ENCODE data around the gene RANBP9.

Gene RANBP9

DNA sequence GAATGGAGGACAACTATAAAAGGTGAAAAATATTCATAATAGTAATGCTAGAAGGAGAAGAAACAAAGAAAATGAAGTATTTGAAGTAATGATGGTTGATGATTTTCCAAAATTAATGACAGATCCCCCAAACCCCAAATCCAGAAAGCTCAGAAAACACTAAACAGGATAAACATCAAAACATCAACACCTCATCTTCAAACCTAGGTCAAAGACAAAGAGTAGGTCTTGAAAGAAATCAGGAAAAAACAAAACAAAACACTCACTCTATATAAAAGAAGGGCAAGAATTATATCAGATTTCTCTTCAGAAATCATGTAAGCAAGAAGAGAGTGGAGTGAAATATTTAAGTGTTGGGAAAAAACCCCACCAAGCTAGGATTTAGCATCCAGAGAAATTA lies 38.7 kb downstream of the RANBP9 start:
- Histone ChIP-seq H3K27ac (no peak overlapping the region), H4K20me1 (peaks cover 87% of the 10 kb centered on the region), H3K4me2 (no peak overlapping the region), H3K4me3 (no peak overlapping the region), H3K9ac (no peak overlapping the region), H3K36me3 (peaks cover 46% of the 10 kb centered on the region), H3K27me3 (no peaks in the 10 kb centered on the region), H3K4me1 (no peaks in the 10 kb centered on the region), H3K9me3 (peaks cover 64% of the 10 kb centered on the region)
- TF ChIP-seq Cebpa-rat (IDR thresholded peaks at IDR 0.05) = no peak

DNA sequence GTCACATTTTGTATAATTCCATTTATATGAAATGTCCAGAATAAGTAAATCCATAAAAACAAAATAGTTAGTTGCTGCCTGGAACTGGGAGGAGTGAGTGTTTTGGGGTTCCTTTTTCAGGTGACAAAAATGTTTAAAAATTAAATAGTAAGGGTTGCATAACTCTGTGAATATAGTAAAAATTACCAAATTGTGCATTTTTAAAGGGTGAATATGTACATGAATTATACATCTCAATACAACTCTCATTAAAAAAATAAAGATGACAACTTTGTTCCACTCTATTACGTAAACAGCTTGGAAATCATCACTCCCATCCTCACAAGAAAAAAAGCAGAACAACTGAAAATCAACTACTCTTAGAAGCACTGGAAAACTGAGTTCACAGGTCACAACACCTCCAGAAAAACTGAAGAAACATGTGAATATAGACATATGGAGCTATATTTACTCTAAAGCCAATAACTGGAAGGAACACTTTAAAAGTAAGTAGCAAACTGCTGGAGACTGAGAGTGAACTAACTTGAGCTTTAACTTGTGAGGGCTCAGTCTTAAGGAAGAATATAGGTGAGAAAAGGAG lies 40.0 kb downstream of the RANBP9 start:
- Histone ChIP-seq H3K9me3 (peaks cover 52% of the 10 kb centered on the region), H3K4me2 (no peak overlapping the region), H4K20me1 (peaks cover 90% of the 10 kb centered on the region), H3K4me3 (no peak overlapping the region), H3K27ac (no peak overlapping the region), H3K27me3 (no peaks in the 10 kb centered on the region), H3K9ac (no peak overlapping the region), H3K36me3 (peaks cover 42% of the 10 kb centered on the region), H3K4me1 (no peaks in the 10 kb centered on the region)
- no peak for TF ChIP-seq Cebpa-rat (IDR thresholded peaks at IDR 0.05)

DNA sequence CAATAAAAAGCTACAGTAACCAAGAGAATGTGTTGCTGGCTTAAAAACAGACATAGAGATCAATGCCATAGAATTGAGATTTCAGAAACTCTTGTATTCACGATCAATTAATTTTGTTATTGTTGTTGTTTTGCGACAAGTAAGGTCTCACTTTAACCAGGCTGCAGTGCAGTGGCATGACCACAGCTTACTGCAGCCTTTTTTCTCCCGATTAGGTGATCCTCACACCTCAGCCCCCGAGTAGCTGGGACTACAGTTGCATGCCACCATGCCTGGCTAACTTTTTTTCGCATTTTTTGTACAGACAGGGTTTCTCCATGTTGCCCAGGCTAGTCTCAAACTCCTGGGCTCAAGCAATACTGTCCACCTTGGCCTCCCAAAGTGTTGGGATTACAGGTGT lies 42.2 kb downstream of the RANBP9 start:
- Histone ChIP-seq H3K36me3 (peaks cover 36% of the 10 kb centered on the region), H3K27ac (no peak overlapping the region), H3K9me3 (peaks cover 42% of the 10 kb centered on the region), H3K4me2 (no peak overlapping the region), H4K20me1 (peaks cover 91% of the 10 kb centered on the region), H3K9ac (no peak overlapping the region), H3K27me3 (no peaks in the 10 kb centered on the region), H3K4me1 (no peaks in the 10 kb centered on the region), H3K4me3 (no peak overlapping the region)
- TF ChIP-seq Cebpa-rat (IDR thresholded peaks at IDR 0.05) = no peak

DNA sequence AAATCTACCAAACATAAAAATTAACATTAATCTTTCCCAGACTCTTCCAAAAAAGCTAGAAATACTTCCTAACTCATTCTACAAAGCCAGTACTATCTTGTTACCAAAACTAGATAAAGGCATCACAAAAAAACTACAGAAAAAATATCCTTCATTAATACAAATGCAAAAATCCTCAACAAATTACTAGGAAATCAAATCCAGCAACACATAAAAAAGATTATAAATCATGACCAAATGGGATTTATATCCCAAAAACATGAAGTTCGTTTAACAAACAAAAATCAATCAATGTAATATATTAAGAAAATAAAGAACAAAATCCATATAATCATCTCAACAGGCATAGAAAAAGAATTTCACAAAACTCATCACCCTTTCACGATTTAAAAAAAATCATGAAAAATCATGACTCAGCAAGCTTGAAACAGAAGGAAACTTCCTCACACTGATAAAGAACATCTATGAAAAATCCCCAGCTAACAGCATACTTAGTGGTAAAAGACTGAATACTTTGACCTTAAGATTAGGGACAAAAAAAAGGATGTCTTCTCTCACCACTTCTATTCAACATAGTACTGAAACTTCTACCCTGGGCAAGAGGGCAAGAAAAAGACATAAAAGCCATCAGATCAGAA lies 43.2 kb downstream of the RANBP9 start:
- Histone ChIP-seq H3K4me3 (no peak overlapping the region), H3K4me2 (no peak overlapping the region), H3K36me3 (peaks cover 27% of the 10 kb centered on the region), H3K4me1 (no peaks in the 10 kb centered on the region), H3K9me3 (peaks cover 32% of the 10 kb centered on the region), H3K27ac (no peak overlapping the region), H4K20me1 (peaks cover 91% of the 10 kb centered on the region), H3K27me3 (no peaks in the 10 kb centered on the region), H3K9ac (no peak overlapping the region)
- TF ChIP-seq Cebpa-rat (IDR thresholded peaks at IDR 0.05) = no peak

DNA sequence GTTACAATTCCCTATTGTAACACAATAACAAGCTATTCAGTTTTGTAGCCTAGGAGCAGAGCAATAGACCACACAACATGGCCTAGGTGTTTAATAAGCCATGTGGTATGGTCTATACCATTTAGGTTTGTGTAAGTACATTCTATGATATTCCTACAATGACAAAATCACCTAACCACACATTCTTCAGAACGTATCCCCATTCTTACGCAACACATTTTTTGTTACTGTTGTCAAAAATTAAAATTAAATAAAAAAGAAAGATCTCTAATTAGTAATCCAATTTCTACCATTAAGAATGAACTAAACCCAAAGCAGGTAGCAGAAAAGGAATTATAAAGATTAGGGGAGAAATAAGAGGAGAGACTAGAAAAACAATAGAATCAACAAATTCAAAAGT lies 44.0 kb downstream of the RANBP9 start:
- TF ChIP-seq Cebpa-rat (IDR thresholded peaks at IDR 0.05) = no peak; the same call in 1 of the 2 replicates
- Histone ChIP-seq H3K9ac (no peak overlapping the region), H3K27ac (no peak overlapping the region), H3K9me3 (peaks cover 32% of the 10 kb centered on the region), H4K20me1 (peaks cover 91% of the 10 kb centered on the region), H3K4me3 (no peak overlapping the region), H3K4me1 (no peaks in the 10 kb centered on the region), H3K27me3 (no peaks in the 10 kb centered on the region), H3K4me2 (no peak overlapping the region), H3K36me3 (peaks cover 27% of the 10 kb centered on the region)

DNA sequence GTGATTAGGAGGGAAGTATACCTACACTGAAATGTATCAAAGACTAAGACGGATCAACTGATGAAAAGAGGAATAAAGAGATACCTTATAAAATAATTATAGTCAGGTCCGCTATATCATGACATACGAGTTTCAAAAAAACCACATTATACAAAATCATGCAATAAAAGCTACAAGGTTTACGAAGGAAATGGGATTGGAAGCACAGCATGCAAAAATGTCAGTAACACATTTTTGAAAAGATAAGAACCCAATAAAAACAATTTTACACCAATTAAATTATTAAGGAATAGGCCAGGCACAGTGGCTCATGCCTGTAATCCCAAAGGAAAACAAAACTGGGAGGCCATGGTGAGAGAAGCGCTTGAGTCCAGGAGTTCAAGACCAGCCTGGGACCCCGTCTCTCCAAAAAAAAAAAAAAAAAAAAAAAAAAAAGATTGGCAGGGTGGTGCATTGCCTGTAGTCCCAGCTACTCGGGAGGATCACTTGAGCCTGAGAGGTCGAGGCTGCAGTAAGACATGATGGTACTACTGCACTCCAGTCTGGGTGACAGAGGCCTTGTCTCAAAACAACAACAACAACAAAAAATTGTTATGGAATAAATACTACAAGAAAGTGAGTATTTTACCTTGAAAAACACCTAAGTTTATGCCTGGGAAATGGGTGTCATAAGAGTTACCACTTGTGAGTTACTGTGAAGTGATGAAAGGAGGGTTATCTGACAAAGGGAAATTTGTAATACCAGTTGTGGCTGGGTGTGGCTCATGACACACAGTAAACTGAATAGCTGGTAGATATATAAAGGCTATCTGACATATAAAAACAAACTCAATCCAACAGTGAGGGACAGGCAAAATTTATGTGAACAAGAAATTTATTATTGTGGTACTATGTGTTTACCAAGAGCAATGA lies 45.2 kb downstream of the RANBP9 start:
- no peak overlapping the region for H3K9ac ChIP-seq
- no peak overlapping the region for H3K4me2 ChIP-seq

DNA sequence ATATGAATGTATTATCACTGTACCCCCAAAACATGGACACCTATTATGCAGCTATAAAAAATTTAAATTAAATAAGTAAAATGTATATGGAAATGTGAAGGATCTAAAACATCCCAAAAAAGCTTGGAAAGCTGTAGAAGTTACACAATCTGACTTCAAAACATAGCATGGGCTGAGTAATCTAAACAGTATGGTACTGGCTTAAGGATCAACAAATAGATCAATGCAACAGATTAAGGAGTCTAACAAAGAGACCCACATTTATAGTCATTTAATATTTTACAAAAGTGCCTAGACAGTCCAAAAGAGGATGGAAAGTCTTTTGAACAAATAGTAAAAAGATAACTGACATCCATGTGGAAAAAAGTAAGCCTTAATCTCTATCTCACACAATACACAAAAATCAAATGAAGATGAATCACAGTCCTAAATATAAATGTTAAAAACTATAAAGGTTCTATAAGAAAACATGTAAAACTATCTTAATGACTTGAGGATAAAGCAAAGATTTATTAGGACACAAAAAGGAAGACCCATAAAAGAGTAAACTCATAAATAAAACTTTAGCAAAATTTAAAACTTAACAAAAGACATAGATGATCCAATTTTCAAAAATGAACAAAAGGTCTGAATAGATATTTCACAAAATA lies 46.8 kb downstream of the RANBP9 start:
- Histone ChIP-seq H3K4me2 (no peak overlapping the region), H3K9ac (no peak overlapping the region), H3K4me1 (0 out of 2 replicates have a peak, but pooled peaks cover 8% of the 10 kb centered on the region), H3K4me3 (no peak overlapping the region), H3K36me3 (peaks cover 12% of the 10 kb centered on the region), H3K27ac (no peak overlapping the region), H3K9me3 (peaks cover 12% of the 10 kb centered on the region), H3K27me3 (no peaks in the 10 kb centered on the region), H4K20me1 (peaks cover 99% of the 10 kb centered on the region)
- TF ChIP-seq Cebpa-rat (IDR thresholded peaks at IDR 0.05) = no peak

More for the DNA sequence above, 45.2 kb downstream of the RANBP9 start:
- H3K36me3 ChIP-seq = peaks cover 26% of the 10 kb centered on the region
- peaks cover 92% of the 10 kb centered on the region for H4K20me1 ChIP-seq
- TF ChIP-seq Cebpa-rat (IDR thresholded peaks at IDR 0.05) = no peak
- no peaks in the 10 kb centered on the region for H3K27me3 ChIP-seq
- H3K4me1 ChIP-seq = no peaks in the 10 kb centered on the region
- H3K4me3 ChIP-seq = no peak overlapping the region
- no peak overlapping the region for H3K27ac ChIP-seq
- H3K9me3 ChIP-seq = peaks cover 26% of the 10 kb centered on the region

DNA sequence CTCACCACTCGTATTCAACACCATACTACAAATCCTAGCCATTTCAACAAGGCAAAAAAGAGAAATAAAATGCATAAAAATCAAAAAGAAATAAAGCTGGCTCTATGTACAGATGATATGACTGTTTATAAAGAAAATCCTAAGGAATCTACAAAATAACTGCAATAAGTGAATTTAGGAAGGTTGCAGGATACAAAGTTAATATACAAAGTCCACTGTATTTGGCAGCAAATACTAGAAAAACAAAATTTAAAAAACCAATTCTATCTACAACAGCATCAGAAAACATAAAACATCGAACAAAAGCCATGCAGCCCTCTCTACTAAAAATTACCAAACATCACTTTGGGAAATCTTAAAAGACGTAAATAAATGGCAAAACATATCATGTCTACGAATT lies 47.6 kb downstream of the RANBP9 start:
- Histone ChIP-seq H3K27me3 (no peaks in the 10 kb centered on the region), H3K36me3 (peaks cover 5% of the 10 kb centered on the region; the same call in 1 of the 2 replicates), H3K9ac (no peak overlapping the region), H3K9me3 (peaks cover 4% of the 10 kb centered on the region), H4K20me1 (peaks cover 99% of the 10 kb centered on the region), H3K4me3 (no peak overlapping the region), H3K4me2 (no peak overlapping the region), H3K4me1 (peaks cover 16% of the 10 kb centered on the region; the same call in 1 of the 2 replicates), H3K27ac (no peak overlapping the region)
- TF ChIP-seq Cebpa-rat (IDR thresholded peaks at IDR 0.05) = no peak

DNA sequence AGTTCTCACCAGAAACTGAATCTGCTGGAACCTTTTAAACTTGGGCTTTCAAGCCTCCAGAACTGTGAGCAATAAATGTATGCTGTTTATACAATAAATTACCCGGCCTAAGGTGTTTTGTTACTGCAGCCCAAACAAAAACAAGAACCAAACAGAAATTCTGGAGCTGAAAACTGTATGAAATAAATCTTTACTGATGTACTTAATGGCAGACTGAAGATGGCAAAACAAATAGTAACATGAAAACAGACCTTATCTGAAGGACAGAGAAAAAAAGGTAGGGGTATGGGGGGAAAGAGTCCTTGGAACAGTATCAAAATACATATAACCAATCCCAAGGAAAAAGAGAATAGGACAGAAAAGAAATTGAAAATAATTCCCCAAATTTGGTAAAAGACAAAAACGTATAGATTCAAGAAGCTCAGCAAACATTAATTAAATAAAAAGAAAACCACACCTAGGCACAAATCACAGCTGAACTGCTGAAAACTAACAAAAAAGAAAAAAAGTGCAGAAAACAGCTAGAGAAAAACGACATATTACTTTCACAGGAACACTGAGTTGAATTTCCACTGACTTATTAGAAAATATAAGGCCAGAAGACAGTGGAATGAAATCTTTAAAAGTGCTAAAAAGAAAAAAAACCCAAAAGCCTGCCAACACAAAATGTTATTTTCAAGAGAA lies 48.8 kb downstream of the RANBP9 start:
- peaks cover 12% of the 10 kb centered on the region; the same call in 1 of the 2 replicates for H3K36me3 ChIP-seq
- H3K27ac ChIP-seq = no peak overlapping the region
- H3K27me3 ChIP-seq = no peaks in the 10 kb centered on the region
- H3K9me3 ChIP-seq = no peaks in the 10 kb centered on the region
- no peak overlapping the region for H3K4me3 ChIP-seq
- H3K4me1 ChIP-seq = peaks cover 18% of the 10 kb centered on the region; the same call in 1 of the 2 replicates
- H4K20me1 ChIP-seq = peaks cover 100% of the 10 kb centered on the region
- H3K9ac ChIP-seq = no peak overlapping the region
- TF ChIP-seq Cebpa-rat (IDR thresholded peaks at IDR 0.05) = no peak
- H3K4me2 ChIP-seq = no peak overlapping the region

Measured in BLaER1 (cell line).